Measurements from ENCODE around the gene CXCL9. TPM values are rescaled to one million over a fixed set of nuclear protein-coding genes. Genes with fewer than 3 reads are reported as not detected.
"Not testable (repeated sequence)": the region's sequence is repeated elsewhere in the genome, so short reads cannot be mapped to it uniquely, and the experiment has no call there.

The CXCL9 gene
- total and polyA plus RNA-seq, 5 experiments from 2014 or later, result not detected

GRCh38 chr4:76009311-76009710 is 2.0 kb upstream of the CXCL9 start:
- Mint-ChIP-seq H3K36me3 (no peaks in the 10 kb centered on the region), H3K27ac (no peak overlapping the region), H3K4me3 (no peak overlapping the region), H3K4me1 (no peaks in the 10 kb centered on the region), H3K9me3 (no peaks in the 10 kb centered on the region), H3K27me3 (peaks cover 4 to 19% (median 13%) of the 10 kb centered on the region in 5 donors)
- POLR2A ChIA-PET, result no interaction called here
- ATAC-seq (no peak), DNase-seq (no peak)

- no peak overlapping the region for H3K27ac Mint-ChIP-seq
- ATAC-seq (no peak), DNase-seq (no peak)
- H3K27me3 Mint-ChIP-seq, result peaks cover 4 to 19% (median 13%) of the 10 kb centered on the region in 5 donors
- H3K4me1 Mint-ChIP-seq, result no peaks in the 10 kb centered on the region
- no peak overlapping the region for H3K4me3 Mint-ChIP-seq
- POLR2A ChIA-PET, result no interaction called here
- no peaks in the 10 kb centered on the region for H3K9me3 Mint-ChIP-seq
- no peaks in the 10 kb centered on the region for H3K36me3 Mint-ChIP-seq
Observed at GRCh38 chr4:76003620-76004019, 3.7 kb downstream of the CXCL9 start.

GRCh38 chr4:76003035-76003434 is 4.3 kb downstream of the CXCL9 start:
- no peaks in the 10 kb centered on the region for H3K9me3 Mint-ChIP-seq
- ATAC-seq (no peak), DNase-seq (no peak)
- POLR2A ChIA-PET, result no interaction called here
- no peaks in the 10 kb centered on the region for H3K36me3 Mint-ChIP-seq
- peaks cover 4 to 19% (median 13%) of the 10 kb centered on the region in 5 donors for H3K27me3 Mint-ChIP-seq
- H3K4me1 Mint-ChIP-seq, result no peaks in the 10 kb centered on the region
- H3K27ac Mint-ChIP-seq, result no peak overlapping the region
- H3K4me3 Mint-ChIP-seq, result no peak overlapping the region

- peaks cover 4 to 17% (median 13%) of the 10 kb centered on the region in 5 donors for H3K27me3 Mint-ChIP-seq
Observed at GRCh38 chr4:76002176-76002575, 5.1 kb downstream of the CXCL9 start.

GRCh38 chr4:76001700-76002099 is 5.6 kb downstream of the CXCL9 start:
- Mint-ChIP-seq H3K27ac (no peak overlapping the region), H3K9me3 (no peaks in the 10 kb centered on the region), H3K36me3 (no peaks in the 10 kb centered on the region), H3K4me1 (no peaks in the 10 kb centered on the region), H3K4me3 (no peak overlapping the region), H3K27me3 (peaks cover 4 to 13% (median 10%) of the 10 kb centered on the region in 5 donors)
- ATAC-seq (no peak), DNase-seq (no peak)
- POLR2A ChIA-PET, result no interaction called here

More at GRCh38 chr4:76002176-76002575, 5.1 kb downstream of the CXCL9 start:
- Mint-ChIP-seq H3K9me3 (no peaks in the 10 kb centered on the region), H3K4me1 (no peaks in the 10 kb centered on the region), H3K4me3 (no peak overlapping the region), H3K27ac (no peak overlapping the region), H3K36me3 (no peaks in the 10 kb centered on the region)
- ATAC-seq (no peak), DNase-seq (no peak)
- POLR2A ChIA-PET, result no interaction called here

GRCh38 chr4:76000279-76000678 is 7.0 kb downstream of the CXCL9 start:
- no peak for ATAC-seq
- H3K27ac Mint-ChIP-seq, result no peak overlapping the region
- no peaks in the 10 kb centered on the region for H3K9me3 Mint-ChIP-seq
- POLR2A ChIA-PET, result no interaction called here
- H3K4me1 Mint-ChIP-seq, result no peaks in the 10 kb centered on the region
- no peak overlapping the region for H3K4me3 Mint-ChIP-seq
- no peaks in the 10 kb centered on the region for H3K36me3 Mint-ChIP-seq
- DNase-seq, result no peak
- peaks cover 0 to 13% (median 3%) of the 10 kb centered on the region in 5 donors for H3K27me3 Mint-ChIP-seq

- H3K36me3 Mint-ChIP-seq, H3K4me1 Mint-ChIP-seq, H3K27me3 Mint-ChIP-seq, POLR2A ChIA-PET, H3K4me3 Mint-ChIP-seq, ATAC-seq, DNase-seq, H3K9me3 Mint-ChIP-seq, H3K27ac Mint-ChIP-seq: not testable (repeated sequence)
Observed at GRCh38 chr4:75998525-75999147, 8.7 kb downstream of the CXCL9 start.

- no peaks in the 10 kb centered on the region for H3K9me3 Mint-ChIP-seq
- H3K36me3 Mint-ChIP-seq, result no peaks in the 10 kb centered on the region
- no peaks in the 10 kb centered on the region for H3K4me1 Mint-ChIP-seq
- no peak overlapping the region for H3K27ac Mint-ChIP-seq
- no peak for ATAC-seq
- peaks cover 0 to 10% (median 3%) of the 10 kb centered on the region in 5 donors for H3K27me3 Mint-ChIP-seq
- DNase-seq, result no peak
- POLR2A ChIA-PET, result no interaction called here
- no peak overlapping the region for H3K4me3 Mint-ChIP-seq
Observed at GRCh38 chr4:75997946-75998345, 9.4 kb downstream of the CXCL9 start.

GRCh38 chr4:75997081-75997480 is 10.2 kb downstream of the CXCL9 start:
- H3K4me1 Mint-ChIP-seq, result no peaks in the 10 kb centered on the region
- POLR2A ChIA-PET, result interaction anchor here (1.1 to 1.3 kb wide), 2 partner anchors 19 to 57 kb away, joined by 3 read pairs; no protein-coding TSS in a partner anchor
- ATAC-seq, result no peak
- no peaks in the 10 kb centered on the region for H3K9me3 Mint-ChIP-seq
- no peak for DNase-seq
- no peak overlapping the region for H3K4me3 Mint-ChIP-seq
- no peaks in the 10 kb centered on the region for H3K36me3 Mint-ChIP-seq
- peaks cover 0 to 10% (median 0%) of the 10 kb centered on the region in 5 donors for H3K27me3 Mint-ChIP-seq
- H3K27ac Mint-ChIP-seq, result no peak overlapping the region

GRCh38 chr4:75995727-75996126 is 11.6 kb downstream of the CXCL9 start:
- Mint-ChIP-seq H3K4me1 (peaks cover 0 to 8% (median 3%) of the 10 kb centered on the region in 4 donors), H3K27me3 (peaks cover 0 to 10% (median 0%) of the 10 kb centered on the region in 5 donors), H3K9me3 (no peaks in the 10 kb centered on the region), H3K4me3 (no peak overlapping the region), H3K27ac (no peak overlapping the region), H3K36me3 (no peaks in the 10 kb centered on the region)
- DNase-seq (peak in 3 of 10 donors; percentile 54 to 55 (median 54)), ATAC-seq (no peak)
- POLR2A ChIA-PET, result interaction anchor here (1.1 to 1.3 kb wide), 2 partner anchors 17 to 56 kb away, joined by 3 read pairs; no protein-coding TSS in a partner anchor

- H3K9me3 Mint-ChIP-seq, result no peaks in the 10 kb centered on the region
- DNase-seq (no peak), ATAC-seq (no peak)
- peaks cover 0 to 10% (median 0%) of the 10 kb centered on the region in 5 donors for H3K27me3 Mint-ChIP-seq
- peaks cover 19 to 36% (median 27%) of the 10 kb centered on the region in 4 donors for H3K4me1 Mint-ChIP-seq
- H3K4me3 Mint-ChIP-seq, result peak overlapping the region in 1 of 10 donors; percentile 45
- H3K27ac Mint-ChIP-seq, result peak overlapping the region in 2 of 10 donors; percentile 60 to 63
- peaks cover 0 to 6% (median 3%) of the 10 kb centered on the region in 3 donors for H3K36me3 Mint-ChIP-seq
- POLR2A ChIA-PET, result interaction anchor here (2.8 kb wide), 1 partner anchor 52 kb away, joined by 30 read pairs; the partner anchor contains the start of gene NAAA
Observed at GRCh38 chr4:75992462-75992861, 14.8 kb downstream of the CXCL9 start.

GRCh38 chr4:75989846-75990528 is 17.3 kb downstream of the CXCL9 start:
- ATAC-seq (no peak), DNase-seq (peak in 2 of 10 donors; percentile 3 to 14)
- Mint-ChIP-seq H3K9me3 (no peaks in the 10 kb centered on the region), H3K4me1 (peaks cover 22 to 36% (median 30%) of the 10 kb centered on the region in 4 donors), H3K4me3 (peak overlapping the region; percentile 89 to 98 (median 96)), H3K27ac (peak overlapping the region; percentile 88 to 98 (median 94)), H3K27me3 (peaks cover 0 to 10% (median 0%) of the 10 kb centered on the region in 5 donors), H3K36me3 (peaks cover 0 to 6% (median 3%) of the 10 kb centered on the region in 3 donors)
- POLR2A ChIA-PET, result interaction anchor here (1.0 to 2.8 kb wide), 4 partner anchors 50 to 1830 kb away, joined by 3 to 30 read pairs (median 6); partner anchors contain the start of genes NAAA, NUP54, RCHY1 and THAP6

GRCh38 chr4:75985116-75985515 is 22.2 kb downstream of the CXCL9 start:
- POLR2A ChIA-PET, result no interaction called here

More at GRCh38 chr4:75985116-75985515, 22.2 kb downstream of the CXCL9 start:
- Mint-ChIP-seq H3K27ac (no peak overlapping the region), H3K36me3 (peaks cover 0 to 40% (median 25%) of the 10 kb centered on the region in 3 donors), H3K4me1 (peaks cover 25 to 30% (median 25%) of the 10 kb centered on the region in 4 donors), H3K9me3 (no peaks in the 10 kb centered on the region), H3K4me3 (no peak overlapping the region), H3K27me3 (no peaks in the 10 kb centered on the region)
- ATAC-seq (no peak), DNase-seq (no peak)

Measured in naive thymus-derived CD8-positive, alpha-beta T cell (primary cell).